Liver (tissue), 3 donors: Measurements from ENCODE around the gene CFAP45.

Experiments
- ATF3 ChIP-seq: IDR thresholded peaks from 2 replicates; pipeline ENCODE4 v1.6.1; 2016; ENCODE audit warnings: antibody characterized with exemption
- CTCF ChIP-seq: fragments of 150-350 bp; IDR thresholded peaks from 2 replicates; pipeline ENCODE4 v1.5.1; 2017; ENCODE audit warnings: improper control_type of control experiment, low read depth, low read length; ENCODE audit not compliant: missing input control
- EGR1 ChIP-seq, 2 donors: IDR thresholded peaks; 2 replicates each; pipeline ENCODE4 v1.6.1; 2016 to 2018; ENCODE audit warnings: antibody characterized with exemption in 2 of 2, low read depth in 2 of 2
- GABPA ChIP-seq, 2 donors: IDR thresholded peaks in 1 of 2; conservative IDR thresholded peaks in 1 of 2; 2 replicates each; pipeline ENCODE4 v1.6.1; 2016; ENCODE audit warnings: antibody characterized with exemption in 2 of 2, mild to moderate bottlenecking in 1 of 2, moderate library complexity in 1 of 2
- JUND ChIP-seq, 2 donors: IDR thresholded peaks; 2 replicates each; pipeline ENCODE4 v1.6.1; 2016; ENCODE audit warnings: antibody characterized with exemption in 2 of 2
- RXRA ChIP-seq, 2 donors: IDR thresholded peaks; 2 replicates each; pipeline ENCODE4 v1.6.1; 2017 to 2018; ENCODE audit warnings: antibody characterized with exemption in 2 of 2, mild to moderate bottlenecking in 1 of 2
- SP1 ChIP-seq: IDR thresholded peaks from 2 replicates; pipeline ENCODE4 v1.6.1; 2018; ENCODE audit warnings: antibody characterized with exemption, mild to moderate bottlenecking
- ZBTB33 ChIP-seq: IDR thresholded peaks from 2 replicates; pipeline ENCODE4 v1.6.1; 2016; ENCODE audit warnings: antibody characterized with exemption
- donor health status: healthy.
- donor health status: healthy.

- TF ChIP-seq CTCF (no peak), JUND (IDR thresholded peaks at IDR 0.05) (no peak), ATF3 (no peak), SP1 (no peak), EGR1 (IDR thresholded peaks at IDR 0.05; ENCODE audit: low read depth in 2 of 2) (no peak), ZBTB33 (no peak), GABPA (IDR thresholded peaks at IDR 0.05 in 1 of 2, conservative IDR thresholded peaks at IDR 0.05 in 1 of 2) (no peak), RXRA (IDR thresholded peaks at IDR 0.05) (no peak)
These were observed 71.8 kb downstream of the CFAP45 start for GRCh38 chr1:159828176-159828575.
